SJSA1 (cell line): ENCODE results near the gene ARL4A. TPM values are rescaled to one million over a fixed set of nuclear protein-coding genes. Genes with fewer than 3 reads are reported as not detected.
A peak's percentile ranks its signal among the peaks of the same experiment; 100 is the strongest.
"Not testable (repeated sequence)": the region's sequence is repeated elsewhere in the genome, so short reads cannot be mapped to it uniquely, and the experiment has no call there.

ENCODE experiments used
- DNase-seq, 2 experiments: peaks; one replicate each; pipeline ENCODE4 v3.0.0-alpha.2; 2015 to 2020; ENCODE audit warnings: low spot score in 2 of 2, low read depth in 1 of 2
- H3K27ac ChIP-seq: fragments of 250-450 bp; sonication (Bioruptor Pico); 2 replicates; pipeline ENCODE4 v1.5.1; 2020; ENCODE audit warnings: mild to moderate bottlenecking, moderate library complexity
- H3K27me3 ChIP-seq: fragments of 250-450 bp; sonication (Bioruptor Pico); replicated peaks from 2 replicates; pipeline ENCODE4 v1.5.1; 2020; ENCODE audit warnings: mild to moderate bottlenecking, moderate library complexity
- H3K36me3 ChIP-seq: fragments of 250-450 bp; sonication (Bioruptor Pico); 2 replicates; pipeline ENCODE4 v1.5.1; 2020; ENCODE audit warnings: mild to moderate bottlenecking
- H3K4me1 ChIP-seq: fragments of 250-450 bp; sonication (Bioruptor Pico); replicated peaks from 2 replicates; pipeline ENCODE4 v1.6.1; 2021; ENCODE audit warnings: mild to moderate bottlenecking
- H3K4me3 ChIP-seq: fragments of 250-450 bp; sonication (Bioruptor Pico); 2 replicates; pipeline ENCODE4 v1.5.1; 2020; ENCODE audit warnings: mild to moderate bottlenecking
- H3K9me3 ChIP-seq: fragments of 250-450 bp; sonication (Bioruptor Pico); replicated peaks from 2 replicates; pipeline ENCODE4 v1.5.1; 2020; ENCODE audit warnings: mild to moderate bottlenecking
- total RNA-seq: library from RNA; depleted of rRNA; stranded (reverse); fragments of >200 nt; shearing (Covaris generic); gene quantifications from 2 replicates; pipeline ENCODE4 v1.2.3, GENCODE V29; 2014; rRNA removed

ARL4A gene
- 23.7 and 29.6 TPM in 2 replicates for total RNA-seq

GRCh38 chr7:12686891-12687717, at the start of gene ARL4A:
Gene ARL4A, plus strand, starts transcription at chr7:12687633. Its CDS starts 622 bp downstream, at chr7:12688255.
- H3K36me3 ChIP-seq: peaks cover 5% of the 10 kb centered on the region
- H3K27ac ChIP-seq: peak within 1 kb of the TSS; percentile 91
- peaks cover 5% of the 10 kb centered on the region for H3K4me1 ChIP-seq
- DNase-seq: peak; percentile 90 to 93
- peaks cover 4% of the 10 kb centered on the region; the same call in 1 of the 2 replicates for H3K9me3 ChIP-seq
- peak within 1 kb of the TSS; percentile 91 for H3K4me3 ChIP-seq
- no peaks in the 10 kb centered on the region for H3K27me3 ChIP-seq

DNA sequence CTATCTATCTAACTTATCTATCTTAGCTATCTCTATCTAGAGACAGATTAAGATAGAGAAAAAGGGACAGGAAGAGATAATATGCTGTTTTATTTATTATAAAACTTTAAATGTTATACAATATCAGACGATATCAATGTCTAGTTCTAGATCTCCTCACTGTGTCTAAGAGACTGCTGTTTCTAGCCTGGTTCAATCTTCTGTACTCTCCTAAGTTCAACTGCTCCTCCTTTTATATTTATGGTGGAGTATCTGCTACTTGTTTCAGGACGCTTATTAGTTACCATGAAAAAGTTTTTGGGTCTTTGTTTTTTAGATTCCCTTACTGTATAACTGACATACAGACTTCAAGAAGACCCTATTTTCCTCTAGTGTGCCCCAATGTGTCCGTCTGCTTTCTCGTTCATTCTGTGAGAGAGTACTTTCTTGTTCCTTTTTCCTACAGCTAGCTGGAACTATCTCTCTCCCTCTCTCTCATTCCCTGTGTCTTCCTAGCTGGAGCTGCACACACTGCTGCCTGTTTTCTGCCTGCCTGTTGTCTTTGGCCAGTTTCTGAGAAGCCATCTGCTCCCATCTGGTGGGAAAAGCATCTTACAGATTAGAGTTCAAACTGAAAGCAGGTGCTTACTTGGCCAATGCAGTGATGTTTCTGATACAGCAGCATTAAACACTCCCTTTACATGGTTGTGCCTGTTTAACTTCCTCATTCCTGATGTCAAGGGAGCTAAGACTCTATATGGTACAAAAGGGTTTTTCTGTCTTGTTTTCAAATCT, 49.4 kb upstream of the ARL4A start:
- no peak for DNase-seq
- Histone ChIP-seq H3K36me3 (no peaks in the 10 kb centered on the region), H3K27ac (no peak overlapping the region), H3K4me1 (peaks cover 10% of the 10 kb centered on the region), H3K27me3 (no peaks in the 10 kb centered on the region), H3K9me3 (no peaks in the 10 kb centered on the region), H3K4me3 (no peak overlapping the region)

GRCh38 chr7:12638851-12639456, 48.5 kb upstream of the ARL4A start:
- no peak overlapping the region for H3K4me3 ChIP-seq
- peak in 1 of 2 experiments; percentile 52 for DNase-seq
- H3K27ac ChIP-seq: no peak overlapping the region
- H3K27me3 ChIP-seq: no peaks in the 10 kb centered on the region
- H3K36me3 ChIP-seq: no peaks in the 10 kb centered on the region
- H3K9me3 ChIP-seq: no peaks in the 10 kb centered on the region
- H3K4me1 ChIP-seq: peaks cover 16% of the 10 kb centered on the region

GRCh38 chr7:12640299-12641096, 46.9 kb upstream of the ARL4A start:
- Histone ChIP-seq H3K4me1 (peaks cover 18% of the 10 kb centered on the region), H3K27ac (no peak overlapping the region), H3K27me3 (no peaks in the 10 kb centered on the region), H3K9me3 (no peaks in the 10 kb centered on the region), H3K4me3 (no peak overlapping the region), H3K36me3 (no peaks in the 10 kb centered on the region)
- no peak for DNase-seq

DNA sequence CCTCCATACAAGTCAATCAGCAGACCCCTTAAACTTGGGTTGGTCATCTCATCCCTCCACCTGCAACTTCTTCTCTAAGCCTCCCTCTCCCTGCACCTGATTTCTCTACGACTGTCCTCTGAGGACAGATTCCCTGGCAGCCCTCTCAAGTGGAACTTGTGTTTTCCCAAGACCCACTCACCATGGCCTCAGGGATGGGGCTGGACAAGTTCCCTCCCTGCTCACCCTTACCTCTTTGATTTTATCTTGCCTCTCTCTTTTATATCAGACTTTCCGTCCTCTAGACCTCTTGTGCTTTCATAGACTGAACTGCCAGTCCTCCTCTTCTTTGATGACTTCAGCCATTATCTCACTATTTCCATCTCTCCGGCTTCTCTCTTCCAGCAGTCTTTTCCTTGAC, 46.2 kb upstream of the ARL4A start:
- DNase-seq: no peak
- H3K36me3 ChIP-seq: no peaks in the 10 kb centered on the region
- H3K4me3 ChIP-seq: no peak overlapping the region
- no peaks in the 10 kb centered on the region for H3K27me3 ChIP-seq
- peaks cover 25% of the 10 kb centered on the region for H3K4me1 ChIP-seq
- no peak overlapping the region for H3K27ac ChIP-seq
- H3K9me3 ChIP-seq: no peaks in the 10 kb centered on the region

DNA sequence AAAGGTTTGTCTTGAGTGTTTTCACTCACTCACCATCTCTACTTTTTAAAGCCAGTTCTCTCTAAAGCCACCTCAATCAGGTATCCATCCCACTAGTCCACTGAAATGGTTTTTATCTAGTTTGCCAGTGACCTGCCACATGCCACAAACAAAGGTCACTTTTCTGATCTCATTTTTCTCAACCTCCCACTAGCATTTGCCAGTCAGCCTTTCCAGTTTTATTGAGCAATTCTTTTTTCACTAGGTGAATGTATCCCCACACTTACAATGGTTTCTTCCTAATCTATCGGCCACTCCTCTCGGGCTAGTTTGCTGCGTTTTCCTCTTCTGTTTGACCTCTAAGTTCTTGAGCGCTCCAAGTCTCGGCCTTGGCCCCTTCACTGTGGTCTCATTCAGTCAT, 44.9 kb upstream of the ARL4A start:
- no peak overlapping the region; the same call in 1 of the 2 replicates for H3K27ac ChIP-seq
- no peaks in the 10 kb centered on the region for H3K36me3 ChIP-seq
- no peaks in the 10 kb centered on the region for H3K9me3 ChIP-seq
- no peak overlapping the region for H3K4me3 ChIP-seq
- DNase-seq: no peak
- H3K4me1 ChIP-seq: peaks cover 38% of the 10 kb centered on the region
- no peaks in the 10 kb centered on the region for H3K27me3 ChIP-seq

GRCh38 chr7:12643001-12643643, 44.3 kb upstream of the ARL4A start:
- Histone ChIP-seq H3K4me3 (no peak overlapping the region), H3K4me1 (peaks cover 43% of the 10 kb centered on the region), H3K9me3 (no peaks in the 10 kb centered on the region), H3K27ac (no peak overlapping the region; the same call in 1 of the 2 replicates), H3K27me3 (no peaks in the 10 kb centered on the region), H3K36me3 (no peaks in the 10 kb centered on the region)
- DNase-seq: peak in 1 of 2 experiments; percentile 31

DNA sequence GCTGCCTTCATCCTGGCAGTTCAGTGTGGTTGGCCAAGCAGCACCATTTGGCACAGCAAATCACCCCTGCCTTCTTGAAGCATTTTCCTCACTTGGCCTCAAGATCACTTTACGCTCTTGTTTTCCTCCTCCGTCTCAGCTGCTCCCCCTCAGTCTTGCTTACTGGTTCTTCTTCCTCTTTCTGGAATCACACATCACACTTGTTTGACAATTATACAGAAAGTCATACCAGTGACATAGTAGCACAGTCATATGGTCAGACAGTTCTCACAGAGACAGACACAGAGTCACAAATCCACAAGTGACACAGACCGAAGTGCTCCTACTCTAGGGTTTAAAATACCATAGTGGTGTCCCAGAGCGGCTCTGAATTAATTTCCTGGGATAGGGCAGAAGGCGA, 43.8 kb upstream of the ARL4A start:
- H3K4me3 ChIP-seq: no peak overlapping the region
- H3K27me3 ChIP-seq: no peaks in the 10 kb centered on the region
- H3K9me3 ChIP-seq: no peaks in the 10 kb centered on the region
- H3K27ac ChIP-seq: no peak overlapping the region
- no peaks in the 10 kb centered on the region for H3K36me3 ChIP-seq
- H3K4me1 ChIP-seq: peaks cover 48% of the 10 kb centered on the region
- no peak for DNase-seq

GRCh38 chr7:12645212-12645611, 42.2 kb upstream of the ARL4A start:
- H3K27ac ChIP-seq: peak overlapping the region; percentile 85
- not testable (repeated sequence) for H3K36me3 ChIP-seq

GRCh38 chr7:12646139-12646538, 41.3 kb upstream of the ARL4A start:
- Histone ChIP-seq H3K27ac (peak overlapping the region; percentile 85), H3K36me3 (no peaks in the 10 kb centered on the region), H3K4me1 (peaks cover 57% of the 10 kb centered on the region), H3K4me3 (no peak overlapping the region), H3K27me3 (no peaks in the 10 kb centered on the region), H3K9me3 (no peaks in the 10 kb centered on the region)
- peak; percentile 67 to 76 for DNase-seq

More at GRCh38 chr7:12645212-12645611, 42.2 kb upstream of the ARL4A start:
- not testable (repeated sequence) for DNase-seq, H3K27me3 ChIP-seq, H3K4me3 ChIP-seq, H3K9me3 ChIP-seq
- H3K4me1 ChIP-seq: peaks cover 57% of the 10 kb centered on the region

DNA sequence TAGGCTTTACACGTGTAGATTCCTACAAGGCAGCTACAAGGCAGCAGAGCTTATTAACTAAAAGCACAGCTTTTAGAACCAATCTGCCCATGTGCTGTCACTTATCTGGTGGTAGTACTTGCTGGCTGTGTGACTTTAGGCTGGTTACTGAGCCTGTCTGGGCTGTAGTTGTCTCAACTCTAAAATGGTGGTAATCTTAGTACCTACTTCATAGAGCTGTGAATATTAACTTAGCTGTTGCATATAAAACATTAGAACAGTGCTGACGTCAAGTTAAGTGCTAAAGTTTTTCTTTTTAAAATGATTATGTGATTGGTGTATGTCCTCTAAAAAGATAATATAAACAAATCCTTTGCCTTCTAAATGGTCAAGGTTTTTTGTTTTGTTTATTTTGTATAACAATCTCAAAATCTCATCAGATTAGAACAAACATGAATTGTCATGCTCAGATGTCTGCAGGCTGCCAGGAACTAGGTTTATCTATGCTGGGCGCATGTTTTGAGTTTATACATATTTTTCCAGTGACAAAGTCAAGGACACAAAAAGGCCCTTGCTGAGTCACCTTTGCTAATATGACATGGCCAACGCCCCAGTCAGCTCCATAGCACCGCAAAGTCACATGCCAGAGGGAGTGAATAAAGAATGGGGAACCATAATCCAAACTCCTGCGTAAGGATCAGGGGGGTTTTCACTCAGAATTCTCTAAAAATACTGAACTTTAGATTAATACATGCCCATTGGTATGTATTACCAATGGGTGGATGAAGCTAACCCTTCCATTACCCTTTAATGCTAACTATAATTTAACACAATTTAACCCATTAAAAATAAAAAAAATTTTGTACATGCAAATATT, 39.8 kb upstream of the ARL4A start:
- H3K27me3 ChIP-seq: no peaks in the 10 kb centered on the region
- H3K9me3 ChIP-seq: no peaks in the 10 kb centered on the region
- H3K27ac ChIP-seq: peak overlapping the region; percentile 85
- H3K4me1 ChIP-seq: peaks cover 66% of the 10 kb centered on the region
- DNase-seq: peak; percentile 91
- no peak overlapping the region for H3K4me3 ChIP-seq
- H3K36me3 ChIP-seq: no peaks in the 10 kb centered on the region

- Histone ChIP-seq H3K4me1 (peaks cover 66% of the 10 kb centered on the region), H3K4me3 (no peak overlapping the region), H3K27ac (peak overlapping the region; percentile 85), H3K27me3 (no peaks in the 10 kb centered on the region), H3K9me3 (no peaks in the 10 kb centered on the region), H3K36me3 (no peaks in the 10 kb centered on the region)
- DNase-seq: peak in 1 of 2 experiments; percentile 58
Observed at GRCh38 chr7:12648704-12649261, 38.6 kb upstream of the ARL4A start.
